Measurements from ENCODE around the gene L1CAM. TPM values are rescaled to one million over a fixed set of nuclear protein-coding genes. Genes with fewer than 3 reads are reported as not detected.

The L1CAM gene
- total and polyA plus RNA-seq, 4 donors, result 0.28 to 0.59 (median 0.39) TPM; not detected in 1

GRCh38 chrX:153908219-153908860, 22.4 kb upstream of the L1CAM start:
- 94% methylated on average over 23 of the region's 23 CpGs for WGBS
- H3K4me1 ChIP-seq (ENCODE audit: control insufficient read depth in 4 of 4, insufficient read depth in 4 of 4, low read length in 3 of 4), result peaks cover 0 to 6% (median 1%) of the 10 kb centered on the region in 4 donors
- no peak overlapping the region for H3K27ac ChIP-seq (ENCODE audit: low read depth in 1 of 2, low read length in 2 of 2)

GRCh38 chrX:153907456-153907855, 21.5 kb upstream of the L1CAM start:
- TF ChIP-seq JUND (IDR thresholded peaks at IDR 0.05) (no peak), RAD21 (IDR thresholded peaks at IDR 0.05) (no peak), FOXA1 (IDR thresholded peaks at IDR 0.05) (no peak), TAF1 (conservative IDR thresholded peaks at IDR 0.05) (no peak), YY1 (IDR thresholded peaks at IDR 0.05) (no peak), GABPA (IDR thresholded peaks at IDR 0.05 in 1 of 2, conservative IDR thresholded peaks at IDR 0.05 in 1 of 2) (no peak), RXRA (IDR thresholded peaks at IDR 0.05) (no peak), SP1 (IDR thresholded peaks at IDR 0.05) (no peak), CTCF (IDR thresholded peaks at IDR 0.05; ENCODE audit: low read depth, low read length, missing input control) (no peak)
- TF ChIP-seq, protein P1, sequence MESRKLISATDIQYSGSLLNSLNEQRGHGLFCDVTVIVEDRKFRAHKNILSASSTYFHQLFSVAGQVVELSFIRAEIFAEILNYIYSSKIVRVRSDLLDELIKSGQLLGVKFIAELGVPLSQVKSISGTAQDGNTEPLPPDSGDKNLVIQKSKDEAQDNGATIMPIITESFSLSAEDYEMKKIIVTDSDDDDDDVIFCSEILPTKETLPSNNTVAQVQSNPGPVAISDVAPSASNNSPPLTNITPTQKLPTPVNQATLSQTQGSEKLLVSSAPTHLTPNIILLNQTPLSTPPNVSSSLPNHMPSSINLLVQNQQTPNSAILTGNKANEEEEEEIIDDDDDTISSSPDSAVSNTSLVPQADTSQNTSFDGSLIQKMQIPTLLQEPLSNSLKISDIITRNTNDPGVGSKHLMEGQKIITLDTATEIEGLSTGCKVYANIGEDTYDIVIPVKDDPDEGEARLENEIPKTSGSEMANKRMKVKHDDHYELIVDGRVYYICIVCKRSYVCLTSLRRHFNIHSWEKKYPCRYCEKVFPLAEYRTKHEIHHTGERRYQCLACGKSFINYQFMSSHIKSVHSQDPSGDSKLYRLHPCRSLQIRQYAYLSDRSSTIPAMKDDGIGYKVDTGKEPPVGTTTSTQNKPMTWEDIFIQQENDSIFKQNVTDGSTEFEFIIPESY (IDR thresholded peaks at IDR 0.05), result no peak
- TF ChIP-seq, protein P2, sequence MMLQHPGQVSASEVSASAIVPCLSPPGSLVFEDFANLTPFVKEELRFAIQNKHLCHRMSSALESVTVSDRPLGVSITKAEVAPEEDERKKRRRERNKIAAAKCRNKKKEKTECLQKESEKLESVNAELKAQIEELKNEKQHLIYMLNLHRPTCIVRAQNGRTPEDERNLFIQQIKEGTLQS (IDR thresholded peaks at IDR 0.05), result no peak
- DNase-seq (ENCODE audit: low spot score), result no peak
- Histone ChIP-seq H3K4me1 (ENCODE audit: control insufficient read depth in 4 of 4, insufficient read depth in 4 of 4, low read length in 3 of 4) (peaks cover 0 to 8% (median 4%) of the 10 kb centered on the region in 4 donors), H3K36me3 (ENCODE audit: control insufficient read depth in 4 of 4, insufficient read depth in 3 of 4, low read depth in 1 of 4, low read length in 3 of 4) (no peaks in the 10 kb centered on the region), H3K9me3 (ENCODE audit: control insufficient read depth in 4 of 4, low read length in 3 of 4) (no peaks in the 10 kb centered on the region), H3K27ac (ENCODE audit: low read depth in 1 of 2, low read length in 2 of 2) (no peak overlapping the region), H3K27me3 (ENCODE audit: control insufficient read depth in 4 of 4, insufficient read depth in 4 of 4, low read length in 3 of 4) (no peaks in the 10 kb centered on the region), H3K4me3 (ENCODE audit: low read depth in 1 of 3, low read length in 3 of 3) (no peak overlapping the region), H3K9ac (ENCODE audit: low read depth in 1 of 2, low read length in 2 of 2) (no peak overlapping the region)
- 82% methylated on average over 12 of the region's 12 CpGs for WGBS

More at GRCh38 chrX:153908219-153908860, 22.4 kb upstream of the L1CAM start:
- TF ChIP-seq FOXA1 (IDR thresholded peaks at IDR 0.05) (no peak), HNF4G (IDR thresholded peaks at IDR 0.05) (no peak), YY1 (IDR thresholded peaks at IDR 0.05) (no peak), MAX (IDR thresholded peaks at IDR 0.05) (no peak), HNF4A (conservative IDR thresholded peaks at IDR 0.05) (no peak), FOXA2 (IDR thresholded peaks at IDR 0.05) (no peak), CTCF (IDR thresholded peaks at IDR 0.05; ENCODE audit: low read depth, low read length, missing input control) (no peak)
- TF ChIP-seq, protein P2 (IDR thresholded peaks at IDR 0.05), result no peak
- Histone ChIP-seq H3K9me3 (ENCODE audit: control insufficient read depth in 4 of 4, low read length in 3 of 4) (no peaks in the 10 kb centered on the region), H3K9ac (ENCODE audit: low read depth in 1 of 2, low read length in 2 of 2) (no peak overlapping the region), H3K27me3 (ENCODE audit: control insufficient read depth in 4 of 4, insufficient read depth in 4 of 4, low read length in 3 of 4) (no peaks in the 10 kb centered on the region), H3K36me3 (ENCODE audit: control insufficient read depth in 4 of 4, insufficient read depth in 3 of 4, low read depth in 1 of 4, low read length in 3 of 4) (no peaks in the 10 kb centered on the region), H3K4me3 (ENCODE audit: low read depth in 1 of 3, low read length in 3 of 3) (no peak overlapping the region)
- no peak for DNase-seq (ENCODE audit: low spot score)
